SU-DHL-6 (cell line): Measurements from ENCODE around the gene MBD5.

Experiments
- EZH2phosphoT487 ChIP-seq: fragments of 200-600 bp; sonication (generic), shearing (Covaris generic); conservative IDR thresholded peaks from 2 replicates; pipeline ENCODE4 v1.6.1; 2018; ENCODE audit warnings: mild to moderate bottlenecking, antibody characterized with exemption, low read length, moderate library complexity, mixed read lengths
- TF ChIP-seq, protein P1 (sequence below): fragments of 200-600 bp; sonication (generic); IDR thresholded peaks from one replicate; pipeline ENCODE4 v1.5.1; 2017; ENCODE audit warnings: antibody characterized with exemption, mild to moderate bottlenecking, low read length, moderate library complexity; ENCODE audit not compliant: insufficient read depth, poor library complexity, severe bottlenecking

DNA sequence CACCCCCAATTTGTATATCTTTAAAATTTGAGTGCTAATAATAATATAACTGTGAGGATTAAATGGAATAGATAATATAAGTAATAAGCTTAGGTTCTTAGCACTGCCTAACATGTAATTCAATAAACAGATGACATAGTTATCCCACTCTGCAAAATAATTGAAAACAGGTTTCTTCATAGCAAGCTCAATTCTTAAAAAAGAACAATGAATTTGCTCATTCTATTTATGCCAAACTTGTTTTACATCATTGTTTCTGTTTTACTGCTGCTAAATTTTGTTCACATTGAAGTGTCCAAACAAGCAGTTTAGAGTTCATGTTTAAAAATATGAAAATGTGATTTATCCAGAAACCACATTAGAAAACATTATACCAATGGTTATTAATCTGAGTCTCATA is 217.0 kb downstream of the MBD5 start:
- TF ChIP-seq, protein P1, sequence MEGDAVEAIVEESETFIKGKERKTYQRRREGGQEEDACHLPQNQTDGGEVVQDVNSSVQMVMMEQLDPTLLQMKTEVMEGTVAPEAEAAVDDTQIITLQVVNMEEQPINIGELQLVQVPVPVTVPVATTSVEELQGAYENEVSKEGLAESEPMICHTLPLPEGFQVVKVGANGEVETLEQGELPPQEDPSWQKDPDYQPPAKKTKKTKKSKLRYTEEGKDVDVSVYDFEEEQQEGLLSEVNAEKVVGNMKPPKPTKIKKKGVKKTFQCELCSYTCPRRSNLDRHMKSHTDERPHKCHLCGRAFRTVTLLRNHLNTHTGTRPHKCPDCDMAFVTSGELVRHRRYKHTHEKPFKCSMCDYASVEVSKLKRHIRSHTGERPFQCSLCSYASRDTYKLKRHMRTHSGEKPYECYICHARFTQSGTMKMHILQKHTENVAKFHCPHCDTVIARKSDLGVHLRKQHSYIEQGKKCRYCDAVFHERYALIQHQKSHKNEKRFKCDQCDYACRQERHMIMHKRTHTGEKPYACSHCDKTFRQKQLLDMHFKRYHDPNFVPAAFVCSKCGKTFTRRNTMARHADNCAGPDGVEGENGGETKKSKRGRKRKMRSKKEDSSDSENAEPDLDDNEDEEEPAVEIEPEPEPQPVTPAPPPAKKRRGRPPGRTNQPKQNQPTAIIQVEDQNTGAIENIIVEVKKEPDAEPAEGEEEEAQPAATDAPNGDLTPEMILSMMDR, result no peak
- no peak for TF ChIP-seq EZH2phosphoT487
